ENCODE results near the gene MTOR.

Gene MTOR

DNA sequence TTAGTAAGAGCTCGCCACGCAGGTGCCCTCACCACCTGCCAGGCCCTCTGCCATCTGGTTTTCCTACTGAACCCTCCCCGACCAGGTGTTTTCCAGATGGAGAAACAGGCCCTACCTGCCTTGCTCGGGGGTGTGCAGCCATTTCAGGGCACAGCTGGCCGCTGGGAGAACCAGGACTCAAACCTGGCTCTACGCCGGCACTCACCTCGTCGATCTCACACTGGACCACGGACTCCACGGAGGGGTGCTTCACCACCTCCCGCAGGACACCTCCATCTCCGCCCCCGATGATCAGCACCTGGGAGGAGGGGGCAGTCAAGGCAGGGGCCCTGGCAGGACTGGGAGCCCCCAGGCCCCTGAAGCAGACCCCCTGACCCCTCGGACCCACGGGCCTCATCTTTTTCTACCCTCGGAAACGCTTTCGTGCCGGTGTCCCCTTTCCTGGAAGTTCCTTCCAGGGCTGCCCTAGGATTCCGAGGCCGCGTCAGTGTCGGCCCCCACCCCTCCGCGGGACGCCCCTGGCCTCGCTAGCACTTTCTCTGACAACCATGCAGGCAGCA, 203.7 kb downstream of the MTOR start:
- in situ Hi-C loops (cut with MboI; ENCODE audit: low pct_unique_long_range_greater_than_20kb, low sequenced_read_pairs): no loop called here
- no peak for DNase-seq

DNA sequence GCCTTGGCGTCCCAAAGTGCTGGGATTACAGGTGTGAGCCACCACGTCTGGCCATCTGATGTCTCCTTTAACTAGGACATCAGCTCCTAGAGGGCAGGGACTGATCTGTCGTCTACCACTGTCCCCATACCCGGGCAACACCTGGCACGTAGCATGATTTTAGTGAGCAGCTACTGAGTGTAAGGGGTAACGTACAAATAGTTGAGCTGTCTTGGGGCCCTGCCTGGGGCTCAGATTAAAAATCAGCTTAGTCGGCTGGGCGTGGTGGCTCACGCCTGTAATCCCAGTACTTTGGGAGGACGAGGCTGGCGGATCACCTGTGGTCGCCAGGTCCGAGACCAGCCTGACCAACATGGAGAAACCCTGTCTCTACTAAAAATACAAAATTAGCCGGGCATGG, 204.3 kb downstream of the MTOR start:
- in situ Hi-C loops (cut with MboI; ENCODE audit: low pct_unique_long_range_greater_than_20kb, low sequenced_read_pairs): no loop called here
- no peak for DNase-seq

DNA sequence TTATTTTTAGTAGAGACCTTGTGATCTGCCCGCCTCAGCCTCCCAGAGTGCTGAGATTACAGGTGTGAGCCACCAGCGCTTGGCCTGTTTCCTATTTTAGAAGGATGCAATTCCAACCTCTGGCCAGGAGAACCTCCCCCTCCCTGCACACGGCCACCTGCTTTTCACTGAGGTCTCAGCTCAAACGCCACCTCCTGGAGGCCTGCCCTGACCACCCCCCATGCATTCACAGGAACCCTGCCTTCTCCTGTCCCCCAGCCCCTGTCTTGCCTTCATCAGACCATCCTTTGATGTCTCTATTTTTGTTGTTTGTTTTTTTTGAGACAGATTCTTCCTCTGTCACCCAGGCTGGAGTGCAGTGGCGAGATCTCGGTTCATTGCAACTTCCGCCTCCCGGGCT, 204.9 kb downstream of the MTOR start:
- no peak for DNase-seq
- in situ Hi-C loops (cut with MboI; ENCODE audit: low pct_unique_long_range_greater_than_20kb, low sequenced_read_pairs): no loop called here

All from KBM-7 (cell line).